Lower leg skin (tissue), 3 donors: ENCODE data around the gene GLRX5.

Source experiments
- POLR2A ChIP-seq, 2 donors: fragments of 450-650 bp; IDR thresholded peaks; one replicate each; pipeline ENCODE4 v1.6.1; 2016 to 2017; ENCODE audit warnings: antibody characterized with exemption in 2 of 2, mild to moderate bottlenecking in 1 of 2, moderate library complexity in 1 of 2
- TF ChIP-seq, protein P1 (sequence below), 3 donors: fragments of 450-650 bp; IDR thresholded peaks; one replicate each; pipeline ENCODE4 v1.5.1; 2016; ENCODE audit warnings: antibody characterized with exemption in 3 of 3, mild to moderate bottlenecking in 3 of 3, moderate library complexity in 2 of 3

GRCh38 chr14:95533391-95533821, 1.4 kb upstream of the GLRX5 start:
- TF ChIP-seq, protein P1, sequence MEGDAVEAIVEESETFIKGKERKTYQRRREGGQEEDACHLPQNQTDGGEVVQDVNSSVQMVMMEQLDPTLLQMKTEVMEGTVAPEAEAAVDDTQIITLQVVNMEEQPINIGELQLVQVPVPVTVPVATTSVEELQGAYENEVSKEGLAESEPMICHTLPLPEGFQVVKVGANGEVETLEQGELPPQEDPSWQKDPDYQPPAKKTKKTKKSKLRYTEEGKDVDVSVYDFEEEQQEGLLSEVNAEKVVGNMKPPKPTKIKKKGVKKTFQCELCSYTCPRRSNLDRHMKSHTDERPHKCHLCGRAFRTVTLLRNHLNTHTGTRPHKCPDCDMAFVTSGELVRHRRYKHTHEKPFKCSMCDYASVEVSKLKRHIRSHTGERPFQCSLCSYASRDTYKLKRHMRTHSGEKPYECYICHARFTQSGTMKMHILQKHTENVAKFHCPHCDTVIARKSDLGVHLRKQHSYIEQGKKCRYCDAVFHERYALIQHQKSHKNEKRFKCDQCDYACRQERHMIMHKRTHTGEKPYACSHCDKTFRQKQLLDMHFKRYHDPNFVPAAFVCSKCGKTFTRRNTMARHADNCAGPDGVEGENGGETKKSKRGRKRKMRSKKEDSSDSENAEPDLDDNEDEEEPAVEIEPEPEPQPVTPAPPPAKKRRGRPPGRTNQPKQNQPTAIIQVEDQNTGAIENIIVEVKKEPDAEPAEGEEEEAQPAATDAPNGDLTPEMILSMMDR (IDR thresholded peaks at IDR 0.05) = no peak
- no peak for TF ChIP-seq POLR2A (IDR thresholded peaks at IDR 0.05)
